Measurements from ENCODE around the gene LONRF2.

The LONRF2 gene

DNA sequence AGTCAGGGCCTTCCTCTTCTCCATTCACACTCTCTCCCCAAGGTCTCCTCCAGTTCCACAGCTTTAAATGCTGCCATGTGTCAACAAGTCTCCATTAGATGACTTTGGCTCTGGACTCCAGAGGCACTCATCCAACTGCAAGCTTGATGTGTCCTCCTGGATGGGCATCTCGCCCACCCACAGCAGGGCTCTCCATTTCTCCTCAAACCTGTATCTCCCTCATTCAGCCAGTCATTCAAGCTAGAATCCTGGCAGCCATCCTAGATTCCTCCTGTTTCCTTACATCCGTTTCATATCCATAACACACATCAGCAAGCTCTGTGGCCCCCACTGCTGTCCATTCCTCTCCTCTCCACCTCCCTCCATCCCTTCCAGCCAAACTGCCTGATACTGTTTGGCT is 91.5 kb downstream of the LONRF2 start:
- no peak for DNase-seq

- no peak for DNase-seq
These were observed 93.3 kb downstream of the LONRF2 start for GRCh38 chr2:100228967-100229366.

DNA sequence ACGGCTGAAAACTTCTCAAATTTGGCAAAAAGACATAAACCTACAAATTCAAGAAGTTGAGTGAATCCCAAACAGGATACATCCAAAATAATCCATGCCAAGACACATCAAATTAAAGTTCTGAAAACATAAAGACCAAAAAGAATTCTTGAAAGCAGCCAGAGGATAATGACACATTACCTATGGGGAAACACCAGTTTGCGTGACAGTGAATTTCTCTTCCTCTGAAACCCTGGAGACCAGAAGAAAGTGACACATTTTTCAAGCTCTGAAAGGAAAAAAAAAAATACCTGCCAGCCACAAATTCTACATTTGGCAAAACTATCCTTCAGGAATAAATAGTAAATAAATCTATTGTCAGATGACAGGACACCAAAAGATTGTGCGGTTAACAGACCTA is 93.9 kb downstream of the LONRF2 start:
- no peak for DNase-seq

DNA sequence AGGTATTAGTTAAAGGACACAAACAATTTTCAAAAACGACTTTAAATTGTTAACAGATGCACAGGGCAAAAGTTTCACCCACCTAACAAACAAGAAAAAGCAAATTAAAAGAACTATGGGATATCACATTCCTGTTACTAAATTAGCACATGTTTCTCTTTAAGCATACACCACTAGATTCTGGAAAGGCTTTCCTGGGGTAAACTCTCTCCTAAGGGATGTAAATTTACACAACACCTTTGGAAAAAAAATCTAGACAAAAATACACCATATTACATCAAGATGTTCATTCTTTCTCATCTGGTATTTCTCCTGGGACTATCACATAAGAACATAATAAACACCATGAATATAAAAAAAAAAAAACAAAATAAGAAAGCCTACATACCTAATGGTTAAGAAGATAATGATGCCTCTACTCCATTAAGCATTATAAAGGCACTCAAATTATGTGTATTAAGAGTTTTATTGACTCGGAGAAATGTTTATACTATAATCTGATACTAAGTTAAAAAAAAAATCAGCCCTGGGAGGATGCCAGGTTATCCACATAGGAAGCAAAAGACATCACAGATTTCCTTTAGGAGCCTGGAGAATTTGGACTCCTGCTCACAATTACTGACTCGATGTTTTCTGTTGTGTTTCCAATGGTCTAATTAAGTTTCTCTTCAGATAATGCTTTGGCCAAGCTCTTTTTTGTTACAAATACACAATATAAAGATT is 97.2 kb downstream of the LONRF2 start:
- DNase-seq = no peak

DNA sequence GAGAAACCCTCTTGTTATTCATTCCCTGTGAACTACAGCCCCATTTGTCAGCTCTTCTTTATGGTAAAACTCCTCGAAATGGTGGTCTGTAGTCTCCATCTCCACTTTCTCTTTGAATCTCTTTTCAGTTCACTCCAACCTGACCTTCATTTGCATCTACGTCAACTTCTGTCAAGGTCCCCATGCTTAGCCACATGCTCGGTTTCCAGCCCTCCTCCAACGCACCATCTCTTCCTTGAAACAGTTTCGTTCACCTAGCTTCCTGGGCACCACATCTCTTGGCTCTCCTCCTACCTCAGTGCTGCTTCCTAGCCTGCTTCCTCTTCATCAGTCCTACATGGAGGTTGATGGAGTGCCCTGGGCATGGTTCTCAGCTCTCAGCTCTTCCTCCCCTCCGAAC is 98.8 kb downstream of the LONRF2 start:
- DNase-seq = no peak
